ENCODE measurements around the gene MED27.
"Not testable (repeated sequence)": the region's sequence is repeated elsewhere in the genome, so short reads cannot be mapped to it uniquely, and the experiment has no call there.

Gene MED27

DNA sequence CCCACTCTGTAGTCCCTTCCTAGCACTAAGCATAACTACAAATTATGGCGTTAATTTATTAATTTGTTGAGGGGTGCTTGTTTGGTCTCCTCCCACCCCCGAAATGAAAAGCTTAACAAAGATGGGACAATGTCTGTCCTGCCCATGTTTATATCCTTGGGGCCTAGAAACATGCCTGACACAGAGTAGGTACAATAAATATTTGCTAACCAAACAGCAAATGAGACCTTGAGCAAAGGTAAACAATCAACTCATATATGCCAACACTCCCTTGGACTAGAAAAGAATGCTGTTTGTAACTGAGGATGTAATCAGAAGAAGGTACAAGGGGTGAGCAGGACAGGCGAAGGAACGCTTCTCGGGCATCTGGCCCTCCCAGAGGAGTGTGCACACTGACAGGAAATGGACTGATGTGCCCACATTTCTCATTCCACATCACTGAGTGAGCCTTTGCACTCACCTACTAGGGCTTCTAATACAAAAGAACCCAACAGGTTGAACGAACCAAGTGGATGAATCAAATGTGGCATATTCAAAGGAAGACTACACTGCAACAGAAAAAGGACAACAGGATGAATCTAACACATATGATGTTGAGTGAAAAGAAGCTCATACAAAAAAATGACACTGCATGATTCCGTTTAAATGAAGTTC lies 66.8 kb downstream of the MED27 start:
- DNase-seq: no peak

DNA sequence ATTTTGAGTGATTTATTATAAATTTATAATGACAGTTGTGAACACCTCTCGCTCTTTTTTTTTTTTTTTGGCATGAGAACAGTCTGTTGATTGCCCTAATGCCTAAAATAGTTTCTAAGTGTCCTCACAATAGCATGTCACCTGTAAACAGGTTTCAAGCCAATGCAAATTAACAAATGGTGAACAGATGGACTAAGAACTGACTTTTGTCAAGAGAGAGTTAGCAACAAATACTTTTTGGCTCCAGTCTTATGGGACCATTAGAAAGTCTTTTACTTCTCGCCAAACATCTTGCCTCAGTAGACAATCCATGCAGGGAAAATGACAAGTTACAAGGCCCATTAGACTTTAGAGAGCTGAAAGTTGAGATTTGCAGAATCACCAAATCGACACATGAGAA lies 67.8 kb downstream of the MED27 start:
- no peak for DNase-seq

DNA sequence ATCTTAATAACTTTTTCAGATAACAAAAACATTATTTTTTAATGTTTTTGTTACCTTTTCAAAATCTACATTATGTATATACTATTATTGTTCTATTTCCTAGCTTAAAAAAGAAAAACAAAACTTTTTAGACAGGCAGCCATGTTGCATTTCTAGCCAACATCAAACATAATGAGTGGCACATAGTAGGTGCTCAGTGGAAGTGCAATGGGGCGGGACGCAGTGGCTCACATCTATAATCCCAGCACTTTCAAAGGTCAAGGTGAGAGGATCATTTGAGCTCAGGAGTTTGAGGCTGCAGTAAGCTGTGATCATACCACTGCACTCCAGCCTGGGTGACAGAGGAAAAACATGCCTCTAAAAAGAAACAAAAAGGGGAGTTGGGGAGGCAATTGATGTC lies 68.4 kb downstream of the MED27 start:
- DNase-seq: no peak

DNA sequence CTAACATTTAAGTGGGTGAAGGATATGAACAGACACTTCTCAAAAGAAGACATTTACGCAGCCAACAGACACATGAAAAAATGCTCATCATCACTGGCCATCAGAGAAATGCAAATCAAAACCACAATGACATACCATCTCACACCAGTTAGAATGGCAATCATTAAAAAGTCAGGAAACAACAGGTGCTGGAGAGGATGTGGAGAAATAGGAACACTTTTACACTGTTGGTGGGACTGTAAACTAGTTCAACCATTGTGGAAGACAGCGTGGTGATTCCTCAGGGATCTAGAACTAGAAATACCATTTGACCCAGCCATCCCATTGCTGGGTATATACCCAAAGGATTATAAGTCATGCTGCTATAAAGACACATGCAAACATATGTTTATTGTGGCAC lies 69.5 kb downstream of the MED27 start:
- DNase-seq: not testable (repeated sequence)

DNA sequence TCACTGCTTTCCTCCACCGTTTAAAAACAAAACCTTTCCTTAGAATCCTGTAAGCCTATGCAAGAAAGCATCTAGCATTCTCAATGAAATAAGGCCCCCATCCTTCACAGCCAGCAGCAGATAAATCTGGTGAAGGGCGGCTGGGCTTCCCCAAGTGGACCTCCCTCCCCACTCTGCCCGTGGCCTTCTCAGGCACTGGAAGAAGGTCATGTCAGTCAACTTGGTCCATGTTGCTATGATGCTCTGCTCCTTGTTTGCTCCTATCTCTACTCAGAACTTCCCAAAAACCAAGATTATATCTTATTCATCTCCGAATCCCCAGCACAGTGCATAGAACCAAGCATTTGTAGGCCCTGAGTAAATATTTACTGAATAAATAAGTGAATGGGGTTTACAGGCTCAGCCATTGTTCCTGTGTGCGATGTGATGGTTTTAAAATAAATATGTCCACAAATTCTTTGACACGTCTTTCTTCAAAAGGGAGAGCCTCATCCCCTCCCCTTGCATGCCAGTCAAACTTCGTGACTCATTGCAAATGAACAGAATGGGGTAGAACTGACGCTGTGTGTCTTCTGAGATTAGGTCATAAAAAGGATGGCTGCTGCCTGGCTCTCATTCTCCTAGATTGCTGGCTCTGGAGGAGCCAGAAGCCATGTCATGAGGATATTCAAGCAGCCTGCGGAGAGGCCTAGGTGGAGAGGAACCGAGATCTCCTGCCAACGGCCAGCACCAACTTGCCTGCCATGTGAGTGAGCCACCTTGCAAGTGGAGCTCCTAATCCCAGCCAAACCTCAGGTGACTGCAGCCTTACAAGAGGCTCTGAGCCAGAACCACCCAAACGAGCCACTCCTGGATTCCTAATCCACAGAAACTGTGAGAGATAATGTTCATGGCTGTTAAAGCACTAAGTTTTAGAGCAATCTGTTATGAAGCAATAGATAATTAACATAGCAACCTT lies 70.5 kb downstream of the MED27 start:
- DNase-seq: no peak

DNA sequence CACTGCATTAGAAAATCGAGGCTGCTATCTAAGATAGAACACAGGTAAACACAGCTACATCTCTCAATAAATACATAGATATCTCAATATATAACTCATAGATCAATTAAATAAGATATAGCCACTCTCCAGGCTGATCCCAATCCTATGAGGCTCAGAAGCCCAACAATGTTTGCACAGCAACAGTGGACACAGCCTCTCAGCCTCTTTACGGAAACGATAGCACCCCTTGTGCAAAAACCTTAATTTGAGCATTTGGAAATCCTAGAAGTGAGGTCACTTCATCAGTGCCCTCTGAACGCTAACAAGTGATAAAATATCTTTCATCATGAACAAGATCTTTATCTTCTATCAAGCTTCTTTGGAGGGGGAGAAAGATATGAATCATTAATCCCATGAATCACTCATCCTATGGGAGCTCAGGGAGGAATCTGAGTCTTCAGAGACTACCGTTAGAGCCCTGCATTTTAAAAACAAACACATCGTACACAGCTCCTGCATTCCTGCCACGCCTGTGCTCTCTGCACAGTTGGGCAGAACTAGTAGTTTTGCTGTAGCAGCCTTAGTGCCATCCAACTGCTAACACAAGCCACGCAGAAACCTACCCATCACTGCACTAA lies 71.4 kb downstream of the MED27 start:
- no peak for DNase-seq

DNA sequence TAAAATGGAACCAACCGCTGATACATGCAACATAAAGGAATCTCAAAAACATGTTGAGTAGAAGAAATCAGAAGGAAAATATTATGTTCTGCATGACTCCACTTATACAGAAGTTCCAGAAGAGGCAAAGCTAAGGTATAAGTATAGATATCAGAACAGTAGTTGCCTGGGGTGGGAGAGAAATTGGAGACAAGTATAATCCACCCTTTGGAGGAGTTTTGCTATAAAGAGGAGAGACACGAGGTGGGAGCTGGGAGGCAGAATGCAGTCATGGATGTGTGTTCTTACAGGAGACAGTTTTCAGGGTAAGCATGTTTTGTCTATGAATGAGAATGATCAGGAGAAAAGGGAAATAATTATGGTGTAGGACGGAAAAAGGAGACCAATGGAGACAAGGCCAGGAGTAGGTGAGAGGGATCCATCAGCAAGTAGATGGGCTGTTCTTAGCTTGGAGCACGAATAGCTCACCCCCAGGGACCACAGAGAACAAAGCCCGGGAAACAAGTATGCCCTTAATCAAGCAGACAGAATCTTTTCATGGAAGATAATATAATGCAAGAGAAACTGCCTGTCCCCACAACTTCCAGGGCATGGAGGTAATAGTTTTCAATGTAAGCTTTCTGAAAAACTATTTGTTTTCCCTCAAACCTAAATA lies 72.2 kb downstream of the MED27 start:
- DNase-seq: no peak

DNA sequence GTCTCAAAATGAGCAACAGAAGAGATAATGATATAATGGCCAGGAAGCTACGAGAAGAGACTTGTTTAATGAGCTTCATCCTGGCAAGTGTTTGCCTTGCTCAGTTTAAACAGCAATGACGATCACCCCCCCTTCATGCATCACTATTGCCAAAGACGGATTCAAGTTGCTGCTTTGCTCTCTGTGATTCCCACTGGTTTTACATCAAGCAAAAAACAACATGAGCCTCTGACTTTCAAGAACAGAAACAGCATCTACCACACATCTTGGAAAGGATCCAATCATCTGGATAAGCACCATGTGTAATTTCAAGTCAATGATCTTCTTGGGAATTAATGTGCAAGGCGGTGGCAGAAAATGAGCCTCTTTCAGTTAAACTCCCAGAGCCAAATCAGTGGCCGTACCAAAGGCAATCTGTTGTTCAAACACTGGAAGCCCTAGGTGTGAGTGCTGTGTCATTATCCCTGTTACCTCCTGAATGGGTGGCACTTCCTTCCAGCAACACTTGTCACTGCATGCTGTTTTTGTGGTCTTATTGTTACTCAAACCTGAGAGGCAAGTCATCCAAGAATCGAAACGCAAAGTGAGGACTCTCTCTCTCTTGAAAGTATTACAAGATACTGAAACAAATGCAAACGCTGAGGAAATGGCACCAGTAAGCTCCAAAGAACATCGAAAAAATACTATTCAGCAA lies 72.8 kb downstream of the MED27 start:
- DNase-seq: no peak

DNA sequence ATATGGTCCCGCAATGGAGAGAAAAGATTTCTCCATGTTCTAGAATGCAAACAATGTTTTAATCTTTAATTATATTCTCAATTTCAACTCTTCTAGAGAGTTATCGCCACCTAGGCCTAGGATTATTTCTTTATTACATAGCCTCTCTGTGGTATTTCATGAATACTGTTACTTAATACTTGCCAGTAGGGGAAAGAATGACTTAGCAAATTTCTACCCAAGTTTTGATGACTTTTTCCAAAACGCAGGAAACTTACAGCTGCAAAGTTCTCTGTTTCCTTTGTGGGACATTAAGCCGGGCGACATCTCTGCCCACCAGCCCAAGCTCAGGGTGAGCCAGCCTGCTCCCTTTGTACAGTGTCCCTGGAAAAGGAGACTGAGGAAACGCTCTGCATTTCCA lies 73.8 kb downstream of the MED27 start:
- DNase-seq: no peak

DNA sequence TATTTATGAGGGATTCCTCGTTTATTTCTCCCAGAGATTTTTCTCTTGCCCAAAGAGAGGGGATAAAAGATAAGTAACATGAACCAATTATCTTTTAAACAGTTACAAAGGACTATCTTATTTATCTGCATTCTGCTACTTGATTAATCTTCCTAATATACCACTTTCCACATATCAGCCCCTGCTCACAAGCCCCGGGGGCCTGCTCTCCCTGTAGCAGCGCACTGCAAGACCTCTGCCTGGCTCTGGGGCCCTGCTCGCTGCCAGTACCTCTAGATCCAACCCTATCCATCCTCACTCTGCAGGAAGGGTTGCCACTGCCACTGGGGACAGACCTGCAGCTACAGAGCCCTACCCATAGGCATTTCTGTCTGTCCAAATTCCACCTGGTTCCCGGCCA lies 75.3 kb downstream of the MED27 start:
- DNase-seq: no peak

DNA sequence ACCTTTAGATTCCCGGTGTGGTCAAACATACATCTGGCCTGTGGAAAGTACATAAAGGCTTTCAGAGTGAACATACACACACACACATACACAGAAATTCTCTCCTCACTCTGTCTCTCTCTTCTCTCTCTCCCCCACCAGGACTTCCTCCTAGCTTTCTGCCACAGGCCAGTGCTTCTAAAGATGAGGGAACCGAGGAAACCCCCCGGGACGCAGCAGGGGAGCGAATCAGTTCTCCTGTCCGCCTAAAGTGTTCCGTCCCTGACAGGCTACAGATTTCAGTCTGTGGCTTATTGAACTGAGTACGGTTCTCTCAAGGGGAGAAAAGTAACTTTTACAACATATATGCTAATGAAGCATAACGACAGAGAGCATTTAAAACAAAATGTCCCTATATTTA lies 75.8 kb downstream of the MED27 start:
- DNase-seq: no peak

DNA sequence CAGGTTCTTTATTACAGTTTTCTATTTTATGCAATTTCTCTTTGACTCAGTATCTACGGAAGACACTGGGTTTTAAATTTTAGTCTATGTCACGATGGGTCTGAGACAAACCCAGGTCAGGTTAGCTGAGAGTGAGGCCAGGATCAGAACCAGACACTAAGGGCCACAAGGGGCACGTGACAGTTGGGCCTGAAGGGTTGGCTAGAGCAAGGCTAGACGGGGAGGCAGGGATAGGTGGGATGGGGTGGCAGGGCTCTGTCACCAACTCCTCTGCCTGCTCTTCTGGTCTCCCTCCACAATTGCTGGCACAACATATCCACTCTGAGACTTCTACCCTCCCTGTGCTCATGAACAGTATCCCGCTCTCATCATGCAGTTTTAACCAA lies 76.4 kb downstream of the MED27 start:
- DNase-seq: no peak

DNA sequence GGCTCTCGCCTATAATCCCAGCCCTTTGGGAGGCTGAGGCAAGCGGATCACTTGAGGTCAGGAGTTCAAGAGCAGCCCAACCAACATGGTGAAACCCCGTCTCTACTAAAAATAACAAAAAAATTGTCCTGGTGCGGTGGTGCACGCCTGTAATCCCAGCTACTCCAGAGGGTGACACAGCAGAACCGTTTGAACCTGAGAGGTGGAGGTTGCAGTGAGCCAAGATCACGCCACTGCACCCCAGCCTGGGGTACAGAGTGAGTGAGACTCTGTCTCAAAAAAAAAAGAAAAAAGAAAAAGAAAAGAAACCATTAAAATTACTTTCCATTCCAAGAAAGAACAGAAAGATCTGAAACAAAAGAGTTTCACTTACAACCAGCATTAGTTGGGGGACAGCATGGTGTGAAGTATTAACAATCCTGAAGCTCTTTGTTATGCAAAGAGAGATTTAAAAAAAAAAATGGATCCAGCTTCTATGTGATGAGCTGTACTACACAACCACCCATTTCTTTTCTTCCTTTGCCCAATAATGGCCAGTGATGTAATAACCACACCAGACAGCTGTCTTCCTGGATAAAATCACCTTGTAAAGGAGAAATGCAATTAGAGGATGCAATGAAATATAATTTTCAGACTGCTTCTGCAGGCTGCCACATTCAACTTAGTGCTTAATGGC lies 76.9 kb downstream of the MED27 start:
- DNase-seq: no peak

DNA sequence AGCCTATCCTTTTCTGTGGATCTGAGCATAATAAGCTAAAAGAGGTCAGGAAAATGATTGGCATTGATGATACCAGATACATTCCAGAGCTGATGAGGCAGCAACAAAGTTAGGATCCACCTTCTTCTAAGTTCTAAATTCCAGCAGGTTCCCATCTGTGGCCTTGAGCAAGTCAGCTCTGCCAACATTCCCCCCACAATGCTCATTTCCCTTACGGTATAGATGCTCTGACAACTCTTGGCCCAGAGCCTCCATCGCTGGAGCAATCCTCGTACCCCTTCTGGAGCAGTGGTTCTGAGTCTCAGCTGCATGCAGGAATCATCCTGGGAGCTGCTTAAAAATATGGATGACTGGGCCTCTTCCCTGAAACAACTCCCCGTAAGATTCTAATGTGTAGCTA lies 78.1 kb downstream of the MED27 start:
- DNase-seq: no peak

DNA sequence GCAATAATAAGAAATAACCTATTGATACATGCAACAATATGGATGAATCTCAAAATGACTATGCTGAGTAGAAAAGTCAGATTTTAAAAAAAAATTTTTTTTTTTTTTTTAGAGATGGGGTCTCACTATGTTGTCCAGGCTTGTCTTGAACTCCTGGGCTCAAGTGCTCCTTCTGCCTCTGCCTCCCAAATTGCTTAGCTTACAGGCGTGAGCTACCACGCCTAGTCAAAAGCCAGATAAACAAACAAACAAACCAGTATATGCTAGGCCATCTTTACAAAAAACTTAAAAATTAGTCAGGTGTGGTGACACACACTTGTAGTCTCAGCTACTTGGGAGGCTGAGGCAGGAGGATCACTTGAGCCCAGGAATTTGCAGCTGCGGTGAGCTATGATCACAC lies 79.0 kb downstream of the MED27 start:
- DNase-seq: no peak

DNA sequence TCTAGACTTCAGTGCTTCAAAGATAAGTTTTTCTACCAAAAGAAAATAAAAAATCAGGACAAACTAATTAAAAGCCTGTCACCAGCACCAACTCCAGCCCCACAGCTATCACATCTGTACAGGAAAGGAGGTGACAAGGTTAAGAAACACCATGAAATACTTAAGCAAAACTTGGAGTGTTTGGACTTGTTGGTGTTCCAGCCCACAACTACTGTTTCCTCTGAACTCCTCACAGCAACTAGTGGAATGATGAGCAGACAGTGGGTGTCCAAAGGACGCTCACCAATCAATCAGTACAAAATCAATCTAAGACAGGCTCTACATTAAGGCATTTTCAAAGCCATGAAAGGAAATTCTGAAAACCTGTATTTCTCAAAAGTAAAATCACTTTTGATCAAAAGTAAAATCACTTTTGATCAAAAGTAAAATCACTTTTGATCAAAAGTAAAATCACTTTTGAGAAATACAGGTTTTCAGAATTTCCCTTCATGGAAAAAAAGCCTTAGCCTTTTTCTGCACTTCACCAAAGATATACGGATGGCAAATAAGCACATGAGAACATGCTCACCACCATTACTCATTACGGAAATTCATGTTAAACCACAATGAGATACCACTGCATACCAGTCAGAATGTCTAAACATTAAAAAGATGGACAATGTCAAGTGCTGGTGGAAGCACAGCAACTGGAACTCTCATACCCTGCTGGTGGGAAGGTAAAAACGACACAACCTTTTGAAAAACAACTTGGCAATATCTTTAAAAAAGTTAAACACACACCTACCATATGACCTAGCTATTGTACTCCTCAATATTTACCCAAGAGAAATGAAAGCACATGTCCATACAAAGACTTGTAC lies 79.7 kb downstream of the MED27 start:
- no peak for DNase-seq

DNA sequence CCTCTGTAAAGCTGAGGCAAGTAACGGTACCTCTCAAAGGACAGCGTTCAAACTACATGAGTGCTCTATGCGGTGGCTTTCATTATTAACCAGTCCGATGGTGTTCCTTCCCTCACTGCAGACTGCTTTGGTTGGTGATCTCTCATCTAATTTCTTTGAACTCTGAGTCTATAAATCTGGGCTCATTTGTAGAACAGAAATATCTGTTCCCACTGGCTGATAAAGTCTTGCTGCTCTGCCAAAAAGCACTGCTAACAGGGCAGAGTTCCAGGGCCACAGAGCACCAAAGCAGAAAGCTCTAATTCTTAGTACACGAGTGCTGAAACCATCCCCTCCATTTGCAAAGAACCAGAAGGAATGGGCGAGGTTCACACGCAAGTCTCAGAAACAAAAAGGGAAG lies 81.9 kb downstream of the MED27 start:
- DNase-seq: no peak

DNA sequence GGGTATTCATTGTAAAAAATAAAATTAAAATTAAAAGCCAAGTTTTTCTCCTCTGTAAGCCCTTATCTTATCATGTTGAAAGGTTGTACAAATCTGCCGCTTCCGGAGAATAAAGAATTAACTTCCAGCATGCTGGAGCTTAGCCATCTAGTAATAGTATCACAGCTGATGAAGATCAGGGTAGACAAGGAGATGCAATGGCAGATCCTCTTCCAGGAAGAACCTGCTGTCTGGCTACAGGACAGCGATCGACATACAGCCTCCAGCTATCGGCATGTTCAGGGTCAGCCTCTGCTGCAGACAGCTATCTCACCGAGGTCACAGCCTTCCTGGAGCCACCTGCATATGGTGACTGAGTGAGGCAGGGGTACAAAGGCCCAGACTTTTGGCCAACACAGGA lies 82.6 kb downstream of the MED27 start:
- DNase-seq: no peak

DNA sequence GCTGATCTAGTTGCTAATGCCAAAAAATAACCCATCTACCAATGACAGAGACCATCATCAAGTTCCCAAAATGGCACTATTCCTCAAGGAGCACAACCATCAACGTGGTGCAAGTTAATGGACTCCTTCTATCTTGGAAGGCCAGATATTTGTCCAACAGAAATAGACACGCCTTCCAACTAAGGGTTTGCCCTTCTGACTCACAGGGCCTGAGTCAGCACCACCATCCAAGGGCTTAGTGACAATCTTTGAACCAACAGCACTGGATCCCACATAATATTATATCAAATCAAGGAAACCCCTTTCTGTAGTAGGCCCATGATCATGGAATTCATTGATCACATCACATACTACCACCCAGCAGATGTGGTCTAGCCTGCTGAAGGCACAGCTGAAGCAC lies 84.3 kb downstream of the MED27 start:
- no peak for DNase-seq

DNA sequence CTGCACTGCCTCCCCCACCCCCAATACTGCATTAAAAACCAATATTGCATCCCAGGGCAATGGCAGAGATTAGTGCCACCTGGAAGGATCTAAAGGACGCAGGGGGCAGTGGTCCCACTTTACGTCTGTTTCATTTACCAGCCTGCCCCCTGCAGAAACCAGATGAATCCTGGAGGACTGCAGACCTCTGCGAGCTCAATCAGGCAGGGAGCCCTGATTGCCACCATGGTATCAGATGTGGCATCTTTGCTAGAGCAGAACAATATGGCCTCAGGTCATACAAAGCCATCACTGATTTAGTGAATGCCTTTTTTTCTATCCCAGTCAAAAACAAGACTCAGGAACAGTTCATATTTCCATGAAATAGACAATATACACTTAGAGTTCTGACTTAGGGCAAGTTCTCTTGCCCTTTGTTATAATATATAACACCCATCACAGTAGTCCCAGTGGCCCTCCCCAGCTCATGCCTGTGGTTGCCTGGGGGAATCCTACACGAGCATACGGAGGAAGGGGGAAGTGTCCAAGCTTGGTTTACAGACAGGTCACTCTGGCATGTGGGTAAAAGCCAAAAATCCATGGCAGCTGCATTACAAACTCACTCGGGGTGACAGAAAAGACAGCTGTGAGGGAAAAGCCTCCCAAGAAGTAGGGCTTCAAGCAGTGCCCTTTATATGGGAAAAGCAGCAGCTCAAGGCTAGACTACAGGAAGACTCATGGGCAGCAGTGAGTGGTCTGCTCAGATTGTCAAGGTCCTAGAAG lies 85.1 kb downstream of the MED27 start:
- no peak for DNase-seq

Data from activated CD4-positive, alpha-beta T cell treated with anti-CD3 and anti-CD28 coated beads for 4 hours (primary cell).